ENCODE measurements around the gene KDM4C. TPM values are rescaled to one million over a fixed set of nuclear protein-coding genes. Genes with fewer than 3 reads are reported as not detected.

Gene KDM4C
- total and polyA plus RNA-seq, 7 donors = 16.4 to 33.5 (median 28.8) TPM

- WGBS, 2 donors = 93 to 96% methylated on average over 3 of the region's 3 CpGs
- intact Hi-C loops (cut with DNase I) = no loop called here
- no peaks in the 10 kb centered on the region for H3K36me3 ChIP-seq
- no peaks in the 10 kb centered on the region for H3K4me1 ChIP-seq
- H3K27me3 ChIP-seq = no peaks in the 10 kb centered on the region
- H3K4me3 ChIP-seq = no peak overlapping the region
- no peak overlapping the region for H3K27ac ChIP-seq
- TF ChIP-seq POLR2AphosphoS5 (IDR thresholded peaks at IDR 0.05) = no peak
- no peak for TF ChIP-seq POLR2A (IDR thresholded peaks at IDR 0.05)
- no peak for TF ChIP-seq CTCF (IDR thresholded peaks at IDR 0.05)
- no peak for TF ChIP-seq EP300 (IDR thresholded peaks at IDR 0.05)
- no peaks in the 10 kb centered on the region for H3K9me3 ChIP-seq
- DNase-seq = no peak
Observed at GRCh38 chr9:6960777-6961176, 203.0 kb downstream of the KDM4C start.

- Histone ChIP-seq H3K4me1 (no peaks in the 10 kb centered on the region), H3K9me3 (no peaks in the 10 kb centered on the region), H3K36me3 (no peaks in the 10 kb centered on the region), H3K27me3 (no peaks in the 10 kb centered on the region), H3K27ac (no peak overlapping the region), H3K4me3 (no peak overlapping the region)
- intact Hi-C loops (cut with DNase I) = no loop called here
- 64 to 80% methylated on average over 5 of the region's 5 CpGs for WGBS, 2 donors
- TF ChIP-seq POLR2AphosphoS5 (IDR thresholded peaks at IDR 0.05) (no peak), CTCF (IDR thresholded peaks at IDR 0.05) (no peak), POLR2A (IDR thresholded peaks at IDR 0.05) (no peak), EP300 (IDR thresholded peaks at IDR 0.05) (no peak)
- DNase-seq = no peak
Observed at GRCh38 chr9:6961845-6962522, 204.2 kb downstream of the KDM4C start.

- intact Hi-C loops (cut with DNase I) = no loop called here
- Histone ChIP-seq H3K27ac (no peak overlapping the region), H3K4me1 (no peaks in the 10 kb centered on the region), H3K27me3 (no peaks in the 10 kb centered on the region), H3K4me3 (no peak overlapping the region), H3K36me3 (no peaks in the 10 kb centered on the region), H3K9me3 (no peaks in the 10 kb centered on the region)
- 96 to 99% methylated on average over 1 of the region's 1 CpG for WGBS, 2 donors
- DNase-seq = no peak
- TF ChIP-seq CTCF (IDR thresholded peaks at IDR 0.05) (no peak), POLR2A (IDR thresholded peaks at IDR 0.05) (no peak), POLR2AphosphoS5 (IDR thresholded peaks at IDR 0.05) (no peak), EP300 (IDR thresholded peaks at IDR 0.05) (no peak)
Observed at GRCh38 chr9:6965566-6965965, 207.8 kb downstream of the KDM4C start.

- H3K4me3 ChIP-seq = no peak overlapping the region
- intact Hi-C loops (cut with DNase I) = no loop called here
- H3K36me3 ChIP-seq = no peaks in the 10 kb centered on the region
- no peak for DNase-seq
- TF ChIP-seq POLR2AphosphoS5 (IDR thresholded peaks at IDR 0.05) = no peak
- no peak for TF ChIP-seq CTCF (IDR thresholded peaks at IDR 0.05)
- TF ChIP-seq POLR2A (IDR thresholded peaks at IDR 0.05) = no peak
- TF ChIP-seq EP300 (IDR thresholded peaks at IDR 0.05) = no peak
- no peaks in the 10 kb centered on the region for H3K27me3 ChIP-seq
- WGBS, 2 donors = 28 to 31% methylated on average over 3 of the region's 3 CpGs
- no peaks in the 10 kb centered on the region for H3K9me3 ChIP-seq
- H3K27ac ChIP-seq = no peak overlapping the region
- H3K4me1 ChIP-seq = no peaks in the 10 kb centered on the region
Observed at GRCh38 chr9:6968271-6968670, 210.5 kb downstream of the KDM4C start.

- Histone ChIP-seq H3K4me3 (no peak overlapping the region), H3K36me3 (no peaks in the 10 kb centered on the region), H3K27ac (no peak overlapping the region), H3K27me3 (no peaks in the 10 kb centered on the region), H3K4me1 (no peaks in the 10 kb centered on the region), H3K9me3 (no peaks in the 10 kb centered on the region)
- no peak for DNase-seq
- no peak for TF ChIP-seq CTCF (IDR thresholded peaks at IDR 0.05)
- no peak for TF ChIP-seq POLR2AphosphoS5 (IDR thresholded peaks at IDR 0.05)
- TF ChIP-seq POLR2A (IDR thresholded peaks at IDR 0.05) = no peak
- TF ChIP-seq EP300 (IDR thresholded peaks at IDR 0.05) = no peak
- intact Hi-C loops (cut with DNase I) = no loop called here
- 99% methylated on average over 3 of the region's 3 CpGs for WGBS, 2 donors
Observed at GRCh38 chr9:6969805-6970204, 212.0 kb downstream of the KDM4C start.

Measured in sigmoid colon (tissue), 7 donors.